ENCODE measurements around the gene CALD1.

Gene CALD1

DNA sequence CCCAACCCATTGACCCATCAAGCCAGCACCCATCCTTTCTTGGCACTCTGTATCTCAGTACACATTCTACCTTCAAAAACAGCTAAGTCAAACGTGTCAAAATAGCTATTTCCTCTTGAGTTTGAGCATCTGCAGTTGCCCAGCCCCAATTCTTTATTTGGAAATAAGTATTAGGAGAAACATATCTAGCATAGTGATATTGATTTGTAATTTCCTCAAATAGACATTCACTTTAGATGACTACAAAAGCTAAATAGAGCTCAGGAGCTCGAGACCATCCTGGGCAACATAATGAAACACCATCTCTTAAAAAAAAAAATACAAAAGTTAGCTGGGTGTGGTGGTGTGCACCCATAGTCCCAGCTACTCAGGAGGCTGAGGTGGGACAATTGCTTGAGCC, 147.6 kb downstream of the CALD1 start:
- no peak for DNase-seq (ENCODE audit: extremely low read depth, low read depth)
- TF ChIP-seq, protein P1, sequence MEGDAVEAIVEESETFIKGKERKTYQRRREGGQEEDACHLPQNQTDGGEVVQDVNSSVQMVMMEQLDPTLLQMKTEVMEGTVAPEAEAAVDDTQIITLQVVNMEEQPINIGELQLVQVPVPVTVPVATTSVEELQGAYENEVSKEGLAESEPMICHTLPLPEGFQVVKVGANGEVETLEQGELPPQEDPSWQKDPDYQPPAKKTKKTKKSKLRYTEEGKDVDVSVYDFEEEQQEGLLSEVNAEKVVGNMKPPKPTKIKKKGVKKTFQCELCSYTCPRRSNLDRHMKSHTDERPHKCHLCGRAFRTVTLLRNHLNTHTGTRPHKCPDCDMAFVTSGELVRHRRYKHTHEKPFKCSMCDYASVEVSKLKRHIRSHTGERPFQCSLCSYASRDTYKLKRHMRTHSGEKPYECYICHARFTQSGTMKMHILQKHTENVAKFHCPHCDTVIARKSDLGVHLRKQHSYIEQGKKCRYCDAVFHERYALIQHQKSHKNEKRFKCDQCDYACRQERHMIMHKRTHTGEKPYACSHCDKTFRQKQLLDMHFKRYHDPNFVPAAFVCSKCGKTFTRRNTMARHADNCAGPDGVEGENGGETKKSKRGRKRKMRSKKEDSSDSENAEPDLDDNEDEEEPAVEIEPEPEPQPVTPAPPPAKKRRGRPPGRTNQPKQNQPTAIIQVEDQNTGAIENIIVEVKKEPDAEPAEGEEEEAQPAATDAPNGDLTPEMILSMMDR (IDR thresholded peaks at IDR 0.05; ENCODE audit: low read depth, low read length, missing control alignments), result no peak
- H3K4me3 ChIP-seq (replicated peaks; ENCODE audit: low read depth, low read length), result no peak overlapping the region

- H3K4me3 ChIP-seq (replicated peaks; ENCODE audit: low read depth, low read length), result no peak overlapping the region
- DNase-seq (ENCODE audit: extremely low read depth, low read depth), result no peak
- TF ChIP-seq, protein P1 (IDR thresholded peaks at IDR 0.05; ENCODE audit: low read depth, low read length, missing control alignments), result no peak
Observed at GRCh38 chr7:134927723-134928122, 148.3 kb downstream of the CALD1 start.

- DNase-seq (ENCODE audit: extremely low read depth, low read depth), result no peak
- H3K4me3 ChIP-seq (replicated peaks; ENCODE audit: low read depth, low read length), result no peak overlapping the region
- TF ChIP-seq, protein P1 (IDR thresholded peaks at IDR 0.05; ENCODE audit: low read depth, low read length, missing control alignments), result no peak
Observed at GRCh38 chr7:134928554-134928953, 149.1 kb downstream of the CALD1 start.

GRCh38 chr7:134931487-134931886, 152.1 kb downstream of the CALD1 start:
- TF ChIP-seq, protein P1 (IDR thresholded peaks at IDR 0.05; ENCODE audit: low read depth, low read length, missing control alignments), result no peak
- H3K4me3 ChIP-seq (replicated peaks; ENCODE audit: low read depth, low read length), result no peak overlapping the region
- no peak for DNase-seq (ENCODE audit: extremely low read depth, low read depth)

DNA sequence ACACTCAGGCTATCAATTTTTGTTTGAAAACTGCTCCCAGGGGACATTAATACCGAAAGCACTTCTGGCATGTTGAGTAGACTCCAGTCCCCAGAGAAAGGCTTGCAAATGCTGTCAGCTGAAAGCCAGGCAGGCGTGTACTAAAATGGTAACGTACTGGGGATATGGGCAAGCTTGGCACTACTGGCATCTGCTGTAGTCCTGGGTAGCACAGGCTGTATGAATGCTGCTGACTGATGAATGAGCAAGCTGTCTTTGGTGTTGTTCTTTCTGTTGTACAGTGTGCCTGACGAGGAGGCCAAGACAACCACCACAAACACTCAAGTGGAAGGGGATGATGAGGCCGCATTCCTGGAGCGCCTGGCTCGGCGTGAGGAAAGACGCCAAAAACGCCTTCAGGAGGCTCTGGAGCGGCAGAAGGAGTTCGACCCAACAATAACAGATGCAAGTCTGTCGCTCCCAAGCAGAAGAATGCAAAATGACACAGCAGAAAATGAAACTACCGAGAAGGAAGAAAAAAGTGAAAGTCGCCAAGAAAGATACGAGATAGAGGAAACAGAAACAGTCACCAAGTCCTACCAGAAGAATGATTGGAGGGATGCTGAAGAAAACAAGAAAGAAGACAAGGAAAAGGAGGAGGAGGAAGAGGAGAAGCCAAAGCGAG, 153.4 kb downstream of the CALD1 start:
- no peak overlapping the region for H3K4me3 ChIP-seq (replicated peaks; ENCODE audit: low read depth, low read length)
- no peak for DNase-seq (ENCODE audit: extremely low read depth, low read depth)
- TF ChIP-seq, protein P1 (IDR thresholded peaks at IDR 0.05; ENCODE audit: low read depth, low read length, missing control alignments), result no peak

- H3K4me3 ChIP-seq (replicated peaks; ENCODE audit: low read depth, low read length), result no peak overlapping the region
- TF ChIP-seq, protein P1 (IDR thresholded peaks at IDR 0.05; ENCODE audit: low read depth, low read length, missing control alignments), result no peak
- DNase-seq (ENCODE audit: extremely low read depth, low read depth), result no peak
Observed at GRCh38 chr7:134933460-134934068, 154.1 kb downstream of the CALD1 start.

All from HFF-Myc (cell line).